WI38 (cell line): Measurements from ENCODE around the gene NEURL1B.
"Not testable (repeated sequence)": the region's sequence is repeated elsewhere in the genome, so short reads cannot be mapped to it uniquely, and the experiment has no call there.

Experiments used
- H3K4me3 ChIP-seq: 2 replicates; pipeline ENCODE4 v1.5.1; 2011; ENCODE audit warnings: low read depth, mild to moderate bottlenecking, control low read depth, low read length
- TF ChIP-seq, protein P1 (sequence below): IDR thresholded peaks from 2 replicates; pipeline ENCODE4 v1.5.1; 2012; ENCODE audit warnings: low read depth, mild to moderate bottlenecking, control low read depth, low read length

NEURL1B gene

DNA sequence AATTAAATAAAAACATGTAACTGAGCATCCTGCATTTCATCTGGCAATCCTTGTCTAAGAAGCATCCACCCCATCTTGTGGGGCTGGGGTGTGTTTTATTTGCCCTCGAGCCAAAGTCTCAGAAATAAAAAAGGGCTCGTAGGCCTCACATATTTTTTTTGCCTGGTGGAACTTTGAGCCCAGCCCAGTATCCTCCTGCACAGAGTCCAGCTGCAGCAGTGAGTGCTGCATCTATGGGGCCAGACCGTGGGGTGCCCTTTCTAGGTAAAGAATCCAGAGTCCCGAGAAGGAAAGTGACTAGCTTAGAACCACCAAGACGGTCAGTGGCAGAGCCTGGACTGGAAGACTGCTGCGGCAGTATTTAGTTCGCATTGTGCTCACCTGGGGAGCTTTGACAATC lies 33.1 kb downstream of the NEURL1B start:
- no peak overlapping the region for H3K4me3 ChIP-seq
- TF ChIP-seq, protein P1, sequence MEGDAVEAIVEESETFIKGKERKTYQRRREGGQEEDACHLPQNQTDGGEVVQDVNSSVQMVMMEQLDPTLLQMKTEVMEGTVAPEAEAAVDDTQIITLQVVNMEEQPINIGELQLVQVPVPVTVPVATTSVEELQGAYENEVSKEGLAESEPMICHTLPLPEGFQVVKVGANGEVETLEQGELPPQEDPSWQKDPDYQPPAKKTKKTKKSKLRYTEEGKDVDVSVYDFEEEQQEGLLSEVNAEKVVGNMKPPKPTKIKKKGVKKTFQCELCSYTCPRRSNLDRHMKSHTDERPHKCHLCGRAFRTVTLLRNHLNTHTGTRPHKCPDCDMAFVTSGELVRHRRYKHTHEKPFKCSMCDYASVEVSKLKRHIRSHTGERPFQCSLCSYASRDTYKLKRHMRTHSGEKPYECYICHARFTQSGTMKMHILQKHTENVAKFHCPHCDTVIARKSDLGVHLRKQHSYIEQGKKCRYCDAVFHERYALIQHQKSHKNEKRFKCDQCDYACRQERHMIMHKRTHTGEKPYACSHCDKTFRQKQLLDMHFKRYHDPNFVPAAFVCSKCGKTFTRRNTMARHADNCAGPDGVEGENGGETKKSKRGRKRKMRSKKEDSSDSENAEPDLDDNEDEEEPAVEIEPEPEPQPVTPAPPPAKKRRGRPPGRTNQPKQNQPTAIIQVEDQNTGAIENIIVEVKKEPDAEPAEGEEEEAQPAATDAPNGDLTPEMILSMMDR, result no peak

DNA sequence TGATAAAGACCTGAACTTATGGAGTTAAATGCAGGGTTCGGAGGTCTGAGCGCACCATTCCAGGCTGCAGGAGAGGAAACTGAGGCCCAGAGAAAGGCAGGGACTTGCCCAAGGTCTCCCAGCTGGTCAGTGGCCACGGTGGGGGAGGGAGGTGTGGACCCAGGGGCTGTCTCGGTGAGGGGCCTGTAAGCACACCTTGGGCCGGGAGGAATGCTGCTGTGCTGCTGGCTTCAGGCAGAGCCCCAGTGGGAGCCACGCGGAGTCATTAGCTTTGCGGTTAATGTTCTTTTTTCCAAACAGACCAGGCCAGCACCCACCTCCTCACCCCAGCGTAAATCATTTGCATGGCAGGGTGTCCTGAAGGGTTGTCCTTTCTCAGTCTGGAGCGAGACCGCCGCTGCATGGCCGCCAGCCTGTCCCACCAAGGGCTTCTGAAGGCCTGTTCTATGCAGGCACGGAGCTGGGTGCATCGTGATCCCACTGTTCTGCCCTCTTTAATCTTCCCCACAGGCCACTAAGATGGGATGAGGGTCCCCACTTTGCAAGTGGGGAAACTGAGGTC lies 35.9 kb downstream of the NEURL1B start:
- H3K4me3 ChIP-seq, result no peak overlapping the region
- TF ChIP-seq, protein P1, result no peak

DNA sequence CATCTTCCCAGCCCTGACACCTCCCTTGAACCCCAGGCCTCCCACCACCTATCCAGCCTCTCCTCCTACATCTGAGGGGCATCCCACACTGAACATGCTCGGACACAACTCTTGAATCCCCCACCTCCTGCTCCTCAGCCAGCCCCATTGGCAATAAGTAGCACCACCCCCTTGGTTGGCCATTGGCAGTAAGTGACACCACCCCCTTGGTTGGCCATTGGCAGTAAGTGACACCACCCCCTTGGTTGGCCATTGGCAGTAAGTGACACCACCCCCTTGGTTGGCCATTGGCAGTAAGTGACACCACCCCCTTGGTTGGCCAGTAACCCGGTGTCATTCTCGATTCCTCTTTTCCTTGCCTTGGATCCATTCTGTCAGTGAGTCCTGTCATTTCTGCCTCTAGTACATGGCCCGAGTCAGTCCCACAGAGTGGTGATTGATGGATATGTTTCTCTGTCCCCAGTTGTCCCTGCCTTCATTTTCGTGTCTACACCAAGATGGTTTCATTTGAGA lies 37.4 kb downstream of the NEURL1B start:
- H3K4me3 ChIP-seq, result not testable (repeated sequence)

DNA sequence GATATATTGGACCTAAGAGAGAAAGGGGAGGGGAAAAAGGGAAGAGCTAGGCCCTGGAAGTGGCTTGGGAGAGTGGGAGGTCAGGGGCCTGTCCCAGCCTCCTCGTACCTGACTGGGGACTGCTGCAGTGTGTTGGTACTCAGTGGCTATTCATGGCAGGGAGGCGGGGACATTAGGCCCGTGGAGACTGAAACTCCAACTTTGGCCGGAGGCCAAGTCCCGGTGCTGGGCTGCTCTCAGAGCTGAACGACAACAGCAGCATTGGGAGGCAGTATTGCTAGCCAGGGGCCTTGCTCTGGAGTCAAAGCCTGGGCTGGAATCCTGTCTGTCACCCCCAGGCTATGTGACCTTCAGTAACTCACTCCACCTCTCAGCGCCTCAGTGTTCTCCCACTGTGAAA lies 37.8 kb downstream of the NEURL1B start:
- H3K4me3 ChIP-seq, result no peak overlapping the region

DNA sequence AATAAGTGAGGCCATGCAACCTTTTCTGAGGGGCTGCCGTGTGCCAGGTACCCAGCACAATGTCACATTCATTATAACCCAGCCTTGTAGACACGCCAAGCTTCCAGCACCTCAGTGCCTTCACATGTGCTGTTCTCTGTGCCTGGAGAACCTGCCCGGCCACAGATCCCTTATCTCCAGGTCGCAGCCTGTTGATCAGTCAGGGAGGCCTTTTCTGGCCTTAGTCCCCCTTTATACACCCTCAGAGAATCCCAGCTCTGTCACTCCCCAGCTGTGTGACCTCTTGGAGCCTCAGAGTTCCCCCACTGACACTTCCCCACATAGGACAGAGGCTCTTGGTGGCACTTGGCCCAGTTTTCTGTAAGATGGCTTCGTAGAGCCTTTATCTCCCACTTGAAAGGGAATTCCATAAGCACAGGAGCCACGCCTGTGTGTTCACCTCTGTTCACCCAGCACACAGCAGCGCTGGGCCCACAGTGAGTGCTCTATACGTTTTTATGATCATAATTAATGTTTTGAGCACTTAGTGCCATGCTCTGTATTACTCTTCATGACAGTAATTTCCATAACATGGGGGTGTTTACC lies 38.7 kb downstream of the NEURL1B start:
- no peak overlapping the region for H3K4me3 ChIP-seq
- TF ChIP-seq, protein P1, result no peak

More for the DNA sequence above, 37.8 kb downstream of the NEURL1B start:
- TF ChIP-seq, protein P1, result no peak

DNA sequence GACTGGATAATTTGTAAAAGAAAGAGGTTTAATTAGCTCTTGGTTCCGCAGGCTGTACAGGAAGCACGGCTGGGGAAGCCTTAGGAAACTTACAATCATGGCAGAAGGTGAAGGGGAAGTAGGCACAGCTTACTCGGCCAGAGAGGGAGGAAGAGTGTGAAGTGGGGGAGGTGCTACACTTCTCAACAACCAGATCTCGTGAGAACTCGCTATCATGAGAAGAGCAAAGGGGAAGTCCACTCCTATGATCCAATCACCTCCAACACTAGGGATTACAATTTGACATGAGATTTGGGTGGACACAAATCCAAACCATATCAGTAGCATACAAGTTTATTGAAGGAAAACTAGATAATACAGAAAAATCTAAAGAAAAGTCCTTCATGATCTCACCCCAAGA lies 39.9 kb downstream of the NEURL1B start:
- no peak overlapping the region for H3K4me3 ChIP-seq
- TF ChIP-seq, protein P1, result no peak

DNA sequence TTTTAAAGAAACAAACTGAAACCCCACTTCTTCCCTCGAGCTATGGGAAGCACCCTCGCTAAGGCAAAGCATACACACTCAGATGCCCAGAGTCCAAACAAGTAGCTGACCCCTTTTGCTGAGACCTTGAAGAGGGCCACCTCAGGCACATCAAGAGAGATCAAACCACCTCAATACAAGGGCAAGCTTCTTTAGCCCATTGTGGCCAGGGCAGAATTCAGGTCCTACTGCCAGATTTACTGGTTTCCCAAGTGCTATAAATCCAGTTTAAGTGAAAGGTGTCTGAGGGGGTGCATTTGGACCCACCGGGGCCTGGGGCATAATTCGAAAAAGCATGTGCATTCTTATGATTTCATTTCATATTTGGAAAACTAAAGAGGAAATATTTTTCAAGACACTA lies 40.4 kb downstream of the NEURL1B start:
- TF ChIP-seq, protein P1, result no peak

DNA sequence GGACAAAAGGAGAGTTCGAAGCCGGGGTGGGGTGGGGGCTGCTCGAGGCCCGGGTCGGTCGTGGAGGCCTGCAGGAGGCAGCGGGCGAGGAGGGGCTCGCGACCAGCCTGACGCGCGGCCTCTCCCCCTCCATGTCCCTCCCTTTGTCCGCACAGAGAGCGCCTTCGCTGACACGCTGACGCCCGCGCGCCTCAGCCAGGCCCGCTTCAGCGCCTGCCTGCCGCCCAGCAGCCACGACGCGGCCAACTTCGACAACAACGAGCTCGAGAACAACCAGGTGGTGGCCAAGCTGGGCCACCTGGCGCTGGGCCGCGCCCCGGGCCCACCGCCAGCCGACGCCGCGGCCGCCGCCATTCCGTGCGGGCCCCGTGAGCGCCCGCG lies 42.2 kb downstream of the NEURL1B start:
- TF ChIP-seq, protein P1, result no peak
- H3K4me3 ChIP-seq, result no peak overlapping the region

More for the DNA sequence above, 40.4 kb downstream of the NEURL1B start:
- H3K4me3 ChIP-seq, result no peak overlapping the region
